GDM1 (cell line): ENCODE data around the gene TIAM2.

ENCODE experiments used
- DNase-seq: peaks from one replicate; lab custom pipeline; 2025; lab: John Stamatoyannopoulos, UW

TIAM2 gene

GRCh38 chr6:155026022-155026705 is 31.0 kb downstream of the TIAM2 start:
- no peak for DNase-seq

- no peak for DNase-seq
Observed at GRCh38 chr6:155026706-155027045, 31.6 kb downstream of the TIAM2 start.

GRCh38 chr6:155030148-155030720 is 35.1 kb downstream of the TIAM2 start:
- DNase-seq, result no peak

GRCh38 chr6:155031091-155031490 is 36.0 kb downstream of the TIAM2 start:
- no peak for DNase-seq

DNA sequence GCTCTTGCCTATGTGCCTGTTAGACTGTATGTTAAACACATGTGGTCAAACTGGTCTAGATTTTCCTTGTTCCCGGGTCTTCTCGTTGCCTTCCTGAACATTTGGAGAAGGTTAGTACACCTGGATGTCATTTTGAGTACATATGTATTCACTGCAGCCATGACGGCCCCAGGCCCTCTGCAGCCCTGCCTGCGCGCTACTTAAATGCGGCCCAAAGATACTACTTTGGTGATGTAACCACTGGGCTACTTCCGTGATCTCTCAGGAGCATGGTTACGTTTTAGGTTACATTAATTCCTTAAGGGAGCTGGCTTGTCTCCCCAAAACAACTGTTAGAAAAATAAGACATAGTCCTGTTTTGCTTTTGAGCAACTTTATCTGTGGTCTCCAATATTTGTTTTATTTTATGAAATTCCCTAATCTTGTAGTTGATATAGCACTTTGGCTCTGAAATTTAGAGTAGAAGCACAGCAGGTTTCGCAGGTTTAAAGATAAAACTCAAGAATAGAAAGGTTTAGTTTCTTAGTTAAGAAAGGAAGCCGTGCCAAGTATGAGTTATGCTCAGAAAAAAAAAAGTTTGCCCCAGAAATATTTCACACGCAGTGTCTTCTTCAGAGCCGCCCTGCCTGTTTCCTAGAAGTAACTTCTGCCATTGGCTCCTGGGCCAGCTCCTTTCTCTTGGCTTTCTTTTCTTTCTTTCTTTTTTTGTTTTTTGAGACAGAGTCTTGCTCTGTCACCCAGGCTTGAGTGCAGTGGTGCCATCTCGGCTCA is 38.1 kb downstream of the TIAM2 start:
- no peak for DNase-seq

DNA sequence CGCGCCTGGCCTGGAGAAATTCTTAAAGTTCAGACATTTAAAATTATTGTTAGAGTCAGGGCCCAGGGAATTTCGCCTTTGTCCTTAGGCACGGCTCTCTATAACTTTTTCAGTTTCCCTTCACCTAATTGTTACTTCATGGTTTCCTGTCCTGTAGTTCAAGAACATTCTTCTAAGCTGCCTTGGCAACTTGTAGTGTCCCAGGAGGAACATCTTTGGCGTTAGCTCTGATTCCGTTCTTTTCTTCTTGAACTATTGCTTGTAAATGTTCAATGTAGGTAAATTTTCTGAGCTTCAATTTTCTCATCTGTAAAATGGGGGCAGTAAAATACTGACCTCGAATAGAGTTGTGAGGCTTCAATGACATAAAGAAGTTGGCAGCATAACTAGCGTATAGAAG is 41.8 kb downstream of the TIAM2 start:
- no peak for DNase-seq

DNA sequence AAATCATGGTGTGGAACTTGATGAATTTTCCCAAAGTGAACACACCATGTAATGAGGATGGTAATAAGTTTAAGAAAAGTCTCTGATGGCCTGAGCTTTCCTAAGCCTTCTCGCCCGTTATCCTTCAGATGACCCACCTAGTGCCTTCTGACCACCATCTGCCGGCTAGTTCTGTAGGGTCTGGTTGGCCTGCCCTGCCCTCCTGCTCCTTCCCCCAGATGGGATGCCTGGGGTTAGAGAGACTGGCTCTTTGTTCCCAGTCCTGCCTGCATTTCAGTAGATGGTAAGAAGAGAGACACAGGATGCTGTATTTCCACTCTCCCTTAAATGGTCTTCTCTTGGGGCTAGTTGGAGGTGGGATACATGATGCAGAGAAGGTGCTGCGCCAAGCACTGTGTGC is 43.0 kb downstream of the TIAM2 start:
- no peak for DNase-seq

GRCh38 chr6:155038527-155038926 is 43.4 kb downstream of the TIAM2 start:
- DNase-seq, result no peak

GRCh38 chr6:155039618-155040017 is 44.5 kb downstream of the TIAM2 start:
- DNase-seq, result no peak

DNA sequence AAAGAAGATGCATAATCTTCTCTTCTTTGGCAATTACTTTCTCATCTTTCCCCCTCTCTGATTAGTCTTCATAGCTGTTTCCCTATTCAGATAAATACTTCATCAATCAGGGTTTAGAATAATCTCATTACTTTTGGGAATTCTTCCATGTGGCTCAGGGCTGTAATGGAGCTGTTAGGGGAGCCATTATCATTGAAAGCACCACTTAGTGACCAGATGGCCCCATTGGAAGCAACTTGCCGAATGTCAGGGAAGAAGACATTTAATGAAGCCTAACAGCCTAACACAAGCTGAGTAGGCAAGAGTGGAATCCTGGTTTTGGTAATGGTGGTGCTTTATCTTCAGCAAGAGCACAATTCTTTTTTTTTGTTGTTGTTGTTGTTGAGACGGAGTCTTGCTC is 45.0 kb downstream of the TIAM2 start:
- no peak for DNase-seq

DNA sequence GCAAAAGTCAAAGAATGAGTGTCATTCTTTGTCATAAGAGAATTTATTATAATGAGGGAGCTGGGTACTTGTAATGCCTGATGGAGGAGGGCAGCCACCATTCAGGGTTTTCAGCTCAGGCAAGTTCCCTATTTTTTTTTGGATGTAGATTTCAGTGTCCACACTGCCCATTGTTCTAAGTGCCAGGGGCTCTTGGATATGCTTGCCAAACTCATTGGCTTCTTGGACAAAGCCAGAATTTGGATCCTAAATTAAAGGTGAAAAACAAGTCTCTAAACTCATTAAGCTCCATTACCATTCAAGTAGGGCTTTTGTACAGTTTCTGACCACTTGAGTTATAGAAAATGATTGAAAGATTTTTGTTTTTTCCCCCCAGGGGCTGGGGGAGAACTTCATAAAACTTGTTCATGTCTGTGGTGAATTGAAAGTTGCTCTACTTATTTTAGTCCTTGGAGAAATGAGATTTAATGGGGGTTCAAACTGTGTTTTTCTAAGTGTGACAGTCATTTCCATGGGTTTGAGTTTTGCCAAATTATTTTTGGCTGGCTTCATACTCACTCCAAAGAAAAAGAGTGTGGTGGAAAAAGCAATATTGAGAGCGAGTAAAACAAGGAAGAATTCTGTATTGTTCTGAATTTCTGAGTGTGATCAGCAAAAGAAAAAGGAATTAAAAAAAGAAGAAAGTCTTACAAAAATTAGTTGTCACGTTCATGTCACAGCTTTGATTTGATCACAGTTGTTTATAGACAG is 46.0 kb downstream of the TIAM2 start:
- no peak for DNase-seq

GRCh38 chr6:155041741-155042279 is 46.7 kb downstream of the TIAM2 start:
- DNase-seq, result no peak

- no peak for DNase-seq
Observed at GRCh38 chr6:155042983-155043382, 47.9 kb downstream of the TIAM2 start.

DNA sequence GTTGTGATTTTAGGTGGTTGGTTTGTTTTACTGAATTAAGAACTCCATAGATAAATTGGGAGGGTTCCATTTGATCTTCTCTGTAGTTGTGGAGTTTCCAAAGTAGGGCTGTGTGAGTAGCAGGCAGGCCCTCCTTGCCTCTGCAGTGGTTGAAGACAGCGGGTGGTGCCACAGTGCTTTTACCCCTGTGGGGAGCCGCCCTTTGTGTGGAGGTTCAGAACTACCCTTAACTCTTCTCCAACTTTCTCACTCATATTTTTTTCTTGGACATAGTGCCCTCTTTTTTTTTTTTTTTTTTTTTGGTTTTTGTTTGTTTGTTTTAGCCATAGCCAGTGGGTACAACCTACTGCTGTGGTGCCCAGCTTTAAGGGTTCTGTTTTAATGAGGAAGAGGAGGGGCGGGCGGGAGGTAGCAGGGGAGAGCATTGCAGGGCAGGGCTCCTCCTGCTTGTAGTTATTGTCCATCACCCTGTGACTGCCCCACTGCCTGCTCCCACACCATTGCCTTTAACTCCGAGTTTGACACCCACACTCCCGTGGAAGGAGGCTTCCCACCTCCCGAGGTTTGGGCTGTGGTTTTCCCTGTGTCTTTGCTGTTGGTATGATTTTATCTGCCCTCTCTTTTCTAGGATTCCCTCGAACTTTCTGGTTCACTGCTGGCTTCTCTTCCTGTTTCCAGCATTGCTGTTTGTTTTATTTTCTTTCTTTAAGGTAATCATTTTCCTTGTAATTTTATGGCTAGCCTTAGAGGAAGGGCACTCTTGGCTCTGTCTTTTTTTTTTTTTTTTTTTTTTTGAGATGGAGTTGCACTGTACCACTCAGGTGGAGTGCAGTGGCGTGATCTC is 50.7 kb downstream of the TIAM2 start:
- no peak for DNase-seq

- no peak for DNase-seq
Observed at GRCh38 chr6:155047523-155047922, 52.4 kb downstream of the TIAM2 start.

DNA sequence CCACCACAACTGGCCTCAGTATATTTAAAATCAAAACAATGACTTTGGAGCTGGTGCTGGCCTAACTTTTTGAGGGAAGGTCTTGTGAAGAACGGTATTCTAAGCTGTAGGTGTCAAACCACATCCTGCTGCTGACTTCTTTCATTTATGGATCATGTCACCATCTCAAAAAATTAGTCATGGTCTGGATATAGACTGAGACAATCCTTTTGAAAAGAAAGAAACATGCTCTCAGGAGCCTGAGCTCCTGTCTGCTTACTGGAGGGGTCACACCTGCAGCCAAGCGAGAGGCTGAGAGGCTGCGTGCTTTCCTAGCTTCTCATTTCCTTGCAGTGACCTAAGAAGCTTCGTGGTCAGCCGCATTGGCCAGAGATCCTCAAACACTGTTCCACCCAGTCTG is 55.2 kb downstream of the TIAM2 start:
- DNase-seq, result no peak

DNA sequence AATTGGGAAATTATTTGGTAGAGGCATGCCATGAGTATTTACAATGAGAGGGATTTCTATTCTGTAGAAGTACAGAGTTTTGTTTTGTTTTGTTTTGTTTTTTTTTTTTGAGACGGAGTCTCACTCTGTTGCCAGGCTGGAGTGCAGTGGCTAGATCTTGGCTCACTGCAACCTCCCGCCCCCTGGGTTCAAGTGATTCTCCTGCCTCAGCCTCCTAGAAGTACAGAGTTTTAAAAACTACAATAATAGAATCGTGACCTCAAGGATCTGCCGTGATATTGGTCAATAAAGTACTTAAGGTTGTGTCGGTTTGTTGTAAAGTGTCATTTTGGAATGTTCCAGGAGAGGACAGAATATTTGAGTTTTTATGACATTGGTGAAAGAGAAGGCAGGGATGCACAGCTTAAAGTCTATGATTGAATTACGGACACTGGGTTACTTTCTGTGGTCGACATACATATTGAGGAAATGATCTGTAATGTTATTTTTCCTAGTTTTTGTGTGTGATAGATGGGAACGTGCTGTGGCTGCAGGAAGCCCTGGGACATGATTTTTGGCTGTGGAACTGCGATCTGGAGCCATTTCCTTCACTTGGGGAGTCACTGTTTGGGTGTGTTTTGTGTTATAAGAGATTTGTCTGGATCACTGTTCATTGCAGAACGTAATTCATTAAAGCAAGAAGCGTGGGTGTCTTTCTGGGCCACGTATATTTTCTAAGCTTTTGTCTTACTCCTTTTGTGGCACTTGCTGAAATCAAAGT is 59.6 kb downstream of the TIAM2 start:
- DNase-seq, result no peak

DNA sequence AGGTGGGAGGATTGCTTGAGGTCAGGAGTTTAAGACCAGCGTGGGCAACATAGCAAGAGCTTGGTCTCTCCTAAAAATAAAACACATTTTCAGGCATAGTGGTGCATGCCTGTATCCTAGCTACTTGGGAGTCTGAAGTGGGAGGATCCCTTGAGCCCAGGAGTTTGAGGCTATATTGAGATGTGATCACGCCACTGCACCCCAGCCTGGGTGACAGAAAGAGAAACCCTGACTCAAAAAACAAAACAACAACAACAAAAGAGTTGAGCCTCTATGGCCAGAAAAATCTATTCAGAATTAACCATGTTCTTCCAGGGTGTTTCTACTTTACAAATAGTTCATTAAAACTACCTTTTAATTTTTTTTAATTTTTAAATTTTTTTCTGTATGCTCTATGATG is 60.6 kb downstream of the TIAM2 start:
- no peak for DNase-seq

DNA sequence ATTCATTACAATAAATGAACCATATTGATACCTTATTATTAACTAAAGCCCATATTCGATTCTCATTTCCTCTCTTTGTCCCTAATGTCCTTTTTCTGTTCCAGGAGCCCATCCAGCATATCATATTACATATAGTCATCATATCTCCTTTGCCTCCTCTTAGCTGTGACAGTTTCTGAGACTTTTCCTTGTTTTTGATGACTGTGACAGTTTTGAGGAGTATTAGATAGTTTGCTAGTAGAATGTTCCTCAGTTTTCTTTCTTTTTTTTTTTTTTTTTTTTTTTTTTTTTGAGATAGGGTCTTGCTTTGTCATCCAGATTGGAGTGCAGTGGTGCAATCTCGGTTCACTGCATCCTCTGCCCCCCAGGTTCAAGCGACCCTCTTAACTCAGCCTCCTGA is 61.6 kb downstream of the TIAM2 start:
- DNase-seq, result no peak

DNA sequence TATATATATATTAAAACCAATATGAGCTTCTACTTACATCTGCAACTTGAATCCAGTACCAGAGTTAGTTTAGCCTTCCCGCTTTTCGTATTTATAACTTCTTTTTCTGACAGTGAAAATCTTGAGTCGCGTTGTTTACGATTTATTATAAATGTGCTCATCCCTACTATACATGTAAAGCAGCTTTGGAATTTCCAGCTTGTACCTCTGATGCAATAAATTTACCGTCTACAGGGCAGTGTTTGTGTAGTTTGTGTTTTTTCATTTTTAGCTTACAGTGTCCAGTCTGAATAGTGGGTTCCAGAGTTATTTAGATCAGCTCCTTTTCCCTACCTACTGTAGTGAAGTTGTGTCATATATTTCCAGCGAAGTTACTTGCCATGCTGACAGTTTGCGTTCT is 66.3 kb downstream of the TIAM2 start:
- no peak for DNase-seq

DNA sequence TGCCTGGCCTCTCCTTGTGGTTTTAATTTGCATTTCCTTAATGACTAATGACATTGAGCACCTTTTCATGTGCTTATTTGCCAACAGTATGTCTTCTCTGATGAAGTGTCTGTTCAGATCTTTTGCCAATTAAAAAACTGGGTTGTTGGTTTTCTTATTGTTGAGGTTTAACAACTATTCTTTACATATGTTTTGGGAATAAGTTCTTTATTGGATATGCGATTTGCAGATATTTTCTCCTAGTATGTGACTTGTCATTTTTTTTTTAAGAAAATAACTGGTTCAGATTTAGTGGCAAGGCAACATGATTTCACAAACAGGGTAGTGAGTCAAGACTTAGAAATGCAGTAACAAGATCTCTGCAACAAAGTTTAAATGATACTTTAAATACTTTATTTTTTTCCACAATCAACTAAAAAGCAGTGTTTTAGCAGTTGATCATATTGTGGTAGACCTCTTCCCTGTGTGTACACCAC is 67.8 kb downstream of the TIAM2 start:
- no peak for DNase-seq
